IPS-18a (cell line): ENCODE results near the gene NEK9.

ENCODE experiments used
- H3K27ac ChIP-seq: one replicate; pipeline ENCODE4 v1.5.1; 2013; ENCODE audit warnings: low read length
- H3K27me3 ChIP-seq: one replicate; pipeline ENCODE4 v1.6.1; 2013; ENCODE audit warnings: mild to moderate bottlenecking, low read length; ENCODE audit not compliant: control insufficient read depth, insufficient read depth
- H3K36me3 ChIP-seq: one replicate; pipeline ENCODE4 v1.6.1; 2013; ENCODE audit warnings: low read depth, low read length; ENCODE audit not compliant: control insufficient read depth
- H3K4me1 ChIP-seq: one replicate; pipeline ENCODE4 v1.6.1; 2013; ENCODE audit warnings: low read depth, low read length; ENCODE audit not compliant: control insufficient read depth
- H3K4me3 ChIP-seq: one replicate; pipeline ENCODE4 v1.5.1; 2013; ENCODE audit warnings: low read length
- H3K9ac ChIP-seq: one replicate; pipeline ENCODE4 v1.6.1; 2013; ENCODE audit warnings: mild to moderate bottlenecking, low read length, moderate library complexity
- H3K9me3 ChIP-seq: one replicate; pipeline ENCODE4 v1.6.1; 2013; ENCODE audit warnings: low read depth, low read length; ENCODE audit not compliant: control insufficient read depth

NEK9 gene

GRCh38 chr14:75126121-75126544 is 715 bp downstream of the NEK9 start:
- Histone ChIP-seq H3K4me3 (peak overlapping the region; percentile 92), H3K36me3 (no peaks in the 10 kb centered on the region), H3K27me3 (no peaks in the 10 kb centered on the region), H3K4me1 (peaks cover 7% of the 10 kb centered on the region), H3K27ac (peak overlapping the region; percentile 81), H3K9me3 (no peaks in the 10 kb centered on the region), H3K9ac (peak overlapping the region; percentile 88)

GRCh38 chr14:75125617-75126016 is 1.2 kb downstream of the NEK9 start:
- H3K4me3 ChIP-seq = peak overlapping the region; percentile 92
- H3K27me3 ChIP-seq = no peaks in the 10 kb centered on the region
- peak overlapping the region; percentile 88 for H3K9ac ChIP-seq
- peaks cover 4% of the 10 kb centered on the region for H3K36me3 ChIP-seq
- no peaks in the 10 kb centered on the region for H3K9me3 ChIP-seq
- peaks cover 7% of the 10 kb centered on the region for H3K4me1 ChIP-seq
- H3K27ac ChIP-seq = no peak overlapping the region

- no peaks in the 10 kb centered on the region for H3K9me3 ChIP-seq
- H3K4me3 ChIP-seq = no peak overlapping the region
- H3K36me3 ChIP-seq = peaks cover 20% of the 10 kb centered on the region
- no peak overlapping the region for H3K9ac ChIP-seq
- H3K4me1 ChIP-seq = peaks cover 7% of the 10 kb centered on the region
- H3K27me3 ChIP-seq = no peaks in the 10 kb centered on the region
- no peak overlapping the region for H3K27ac ChIP-seq
Observed at GRCh38 chr14:75123991-75124390, 2.9 kb downstream of the NEK9 start.

- Histone ChIP-seq H3K9me3 (no peaks in the 10 kb centered on the region), H3K27me3 (no peaks in the 10 kb centered on the region), H3K4me3 (no peak overlapping the region), H3K9ac (no peak overlapping the region), H3K4me1 (peaks cover 7% of the 10 kb centered on the region), H3K27ac (no peak overlapping the region), H3K36me3 (peaks cover 29% of the 10 kb centered on the region)
Observed at GRCh38 chr14:75121552-75121951, 5.3 kb downstream of the NEK9 start.

GRCh38 chr14:75120541-75121291 is 6.1 kb downstream of the NEK9 start:
- no peak overlapping the region for H3K27ac ChIP-seq
- H3K9me3 ChIP-seq = no peaks in the 10 kb centered on the region
- H3K36me3 ChIP-seq = peaks cover 34% of the 10 kb centered on the region
- H3K27me3 ChIP-seq = no peaks in the 10 kb centered on the region
- peaks cover 2% of the 10 kb centered on the region for H3K4me1 ChIP-seq
- no peak overlapping the region for H3K9ac ChIP-seq
- H3K4me3 ChIP-seq = no peak overlapping the region

GRCh38 chr14:75119056-75119455 is 7.8 kb downstream of the NEK9 start:
- Histone ChIP-seq H3K27me3 (no peaks in the 10 kb centered on the region), H3K9me3 (no peaks in the 10 kb centered on the region), H3K4me3 (no peak overlapping the region), H3K27ac (no peak overlapping the region), H3K4me1 (no peaks in the 10 kb centered on the region), H3K36me3 (peaks cover 46% of the 10 kb centered on the region), H3K9ac (no peak overlapping the region)

- Histone ChIP-seq H3K9me3 (no peaks in the 10 kb centered on the region), H3K4me3 (no peak overlapping the region), H3K9ac (no peak overlapping the region), H3K36me3 (peaks cover 72% of the 10 kb centered on the region), H3K4me1 (no peaks in the 10 kb centered on the region), H3K27ac (no peak overlapping the region), H3K27me3 (no peaks in the 10 kb centered on the region)
Observed at GRCh38 chr14:75113932-75114539, 12.8 kb downstream of the NEK9 start.

GRCh38 chr14:75109877-75110276 is 17.0 kb downstream of the NEK9 start:
- Histone ChIP-seq H3K36me3 (peaks cover 71% of the 10 kb centered on the region), H3K4me1 (no peaks in the 10 kb centered on the region), H3K4me3 (no peak overlapping the region), H3K9ac (no peak overlapping the region), H3K27me3 (no peaks in the 10 kb centered on the region), H3K27ac (no peak overlapping the region), H3K9me3 (no peaks in the 10 kb centered on the region)

GRCh38 chr14:75107186-75107585 is 19.7 kb downstream of the NEK9 start:
- H3K36me3 ChIP-seq = peaks cover 55% of the 10 kb centered on the region
- H3K9ac ChIP-seq = no peak overlapping the region
- H3K4me1 ChIP-seq = no peaks in the 10 kb centered on the region
- no peaks in the 10 kb centered on the region for H3K27me3 ChIP-seq
- H3K4me3 ChIP-seq = no peak overlapping the region
- H3K27ac ChIP-seq = no peak overlapping the region
- no peaks in the 10 kb centered on the region for H3K9me3 ChIP-seq

- no peak overlapping the region for H3K9ac ChIP-seq
- no peaks in the 10 kb centered on the region for H3K9me3 ChIP-seq
- H3K36me3 ChIP-seq = peaks cover 63% of the 10 kb centered on the region
- no peak overlapping the region for H3K27ac ChIP-seq
- no peaks in the 10 kb centered on the region for H3K4me1 ChIP-seq
- no peak overlapping the region for H3K4me3 ChIP-seq
- H3K27me3 ChIP-seq = no peaks in the 10 kb centered on the region
Observed at GRCh38 chr14:75101491-75101890, 25.4 kb downstream of the NEK9 start.

GRCh38 chr14:75098682-75099081 is 28.2 kb downstream of the NEK9 start:
- no peaks in the 10 kb centered on the region for H3K27me3 ChIP-seq
- no peaks in the 10 kb centered on the region for H3K9me3 ChIP-seq
- no peak overlapping the region for H3K9ac ChIP-seq
- no peak overlapping the region for H3K4me3 ChIP-seq
- H3K27ac ChIP-seq = no peak overlapping the region
- H3K36me3 ChIP-seq = peaks cover 71% of the 10 kb centered on the region
- H3K4me1 ChIP-seq = no peaks in the 10 kb centered on the region

- Histone ChIP-seq H3K27me3 (no peaks in the 10 kb centered on the region), H3K36me3 (peaks cover 67% of the 10 kb centered on the region), H3K9ac (no peak overlapping the region), H3K4me3 (no peak overlapping the region), H3K27ac (no peak overlapping the region), H3K4me1 (no peaks in the 10 kb centered on the region), H3K9me3 (no peaks in the 10 kb centered on the region)
Observed at GRCh38 chr14:75098212-75098611, 28.6 kb downstream of the NEK9 start.
